Glomerular endothelial cell (primary cell): Measurements from ENCODE around the gene LPA. TPM values are rescaled to one million over a fixed set of nuclear protein-coding genes. Genes with fewer than 3 reads are reported as not detected.
"Not testable (repeated sequence)": the region's sequence is repeated elsewhere in the genome, so short reads cannot be mapped to it uniquely, and the experiment has no call there.

ENCODE experiments used
- DNase-seq: peaks from one replicate; pipeline ENCODE4 v3.0.0-alpha.2; 2011; ENCODE audit warnings: low read depth, low spot score; ENCODE audit errors: extremely low read depth
- total RNA-seq: library from RNA; depleted of rRNA; stranded (reverse); fragments of >200 nt; gene quantifications from 2 replicates; pipeline ENCODE4 v1.2.3, GENCODE V29; 2015

The LPA gene
- not detected in 2 replicates for total RNA-seq

- DNase-seq: not testable (repeated sequence)
These were observed at the start of gene LPA for GRCh38 chr6:160664198-160664597. Gene LPA, minus strand, starts transcription at chr6:160664275. Its CDS starts 61 bp downstream, at chr6:160664214.

- DNase-seq: not testable (repeated sequence)
These were observed 44.9 kb upstream of the LPA start for GRCh38 chr6:160708993-160709392.

GRCh38 chr6:160704688-160705087 is 40.6 kb upstream of the LPA start:
- DNase-seq: not testable (repeated sequence)

- not testable (repeated sequence) for DNase-seq
These were observed 38.0 kb upstream of the LPA start, which contains the start of gene PLG for GRCh38 chr6:160701918-160702680. Gene PLG, plus strand, starts transcription at chr6:160702244. Its CDS starts 61 bp downstream, at chr6:160702305.

GRCh38 chr6:160697826-160698225 is 33.8 kb upstream of the LPA start:
- no peak for DNase-seq

GRCh38 chr6:160696884-160697283 is 32.8 kb upstream of the LPA start:
- not testable (repeated sequence) for DNase-seq

GRCh38 chr6:160695622-160696021 is 31.5 kb upstream of the LPA start:
- DNase-seq: not testable (repeated sequence)

GRCh38 chr6:160695025-160695424 is 30.9 kb upstream of the LPA start:
- DNase-seq: not testable (repeated sequence)

- DNase-seq: no peak
These were observed 28.4 kb upstream of the LPA start for GRCh38 chr6:160692369-160692959.

GRCh38 chr6:160691617-160692016 is 27.5 kb upstream of the LPA start:
- no peak for DNase-seq

GRCh38 chr6:160690458-160690857 is 26.4 kb upstream of the LPA start:
- no peak for DNase-seq

- DNase-seq: no peak
These were observed 21.8 kb upstream of the LPA start for GRCh38 chr6:160685762-160686450.

- DNase-seq: not testable (repeated sequence)
These were observed 21.2 kb upstream of the LPA start for GRCh38 chr6:160685101-160685761.

GRCh38 chr6:160679402-160679769 is 15.3 kb upstream of the LPA start:
- no peak for DNase-seq

GRCh38 chr6:160678744-160679401 is 14.8 kb upstream of the LPA start:
- DNase-seq: no peak

GRCh38 chr6:160678230-160678629 is 14.2 kb upstream of the LPA start:
- DNase-seq: no peak

- not testable (repeated sequence) for DNase-seq
These were observed 12.3 kb upstream of the LPA start for GRCh38 chr6:160676418-160676817.

- DNase-seq: no peak
These were observed 4.5 kb upstream of the LPA start for GRCh38 chr6:160668589-160668988.

GRCh38 chr6:160667639-160668481 is 3.8 kb upstream of the LPA start:
- DNase-seq: no peak

- no peak for DNase-seq
These were observed 1.2 kb downstream of the LPA start for GRCh38 chr6:160662842-160663241.
